Measurements from ENCODE around the gene FXR1.
"Not testable (repeated sequence)": the region's sequence is repeated elsewhere in the genome, so short reads cannot be mapped to it uniquely, and the experiment has no call there.

The FXR1 gene

GRCh38 chr3:180912304-180913296 lies at the start of gene FXR1:
Gene FXR1 (plus strand): TSS chr3:180912670. CDS start chr3:180912686, 16 bp downstream.
- peak; percentile 66 to 82 (median 76) for DNase-seq (ENCODE audit: low read depth in 3 of 3, low spot score in 1 of 3)

GRCh38 chr3:180870008-180870699 lies 42.3 kb upstream of the FXR1 start:
- no peak for DNase-seq (ENCODE audit: low read depth in 3 of 3, low spot score in 1 of 3)

DNA sequence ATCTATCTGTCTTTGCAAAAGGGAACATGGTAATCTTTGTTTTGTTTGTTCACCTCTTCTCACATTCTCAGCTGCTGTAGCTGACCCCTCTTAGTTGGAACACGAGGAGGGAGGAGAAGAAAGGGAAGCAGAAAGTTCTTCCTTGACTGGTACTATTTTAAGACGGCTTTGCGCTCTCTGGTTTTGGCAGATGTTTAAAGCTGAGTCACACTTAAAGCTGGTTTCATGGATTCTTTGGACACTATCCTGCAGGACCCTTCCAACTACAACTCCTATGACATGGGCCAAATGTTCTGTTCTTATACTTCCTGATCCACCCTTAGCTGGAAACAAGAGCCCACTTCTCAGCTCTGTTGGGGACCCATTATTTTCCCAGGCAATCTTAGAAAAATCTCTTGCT lies 40.6 kb upstream of the FXR1 start:
- no peak for DNase-seq (ENCODE audit: low read depth in 3 of 3, low spot score in 1 of 3)

GRCh38 chr3:180872430-180872829 lies 40.0 kb upstream of the FXR1 start:
- not testable (repeated sequence) for DNase-seq (ENCODE audit: low read depth in 3 of 3, low spot score in 1 of 3)

- no peak for DNase-seq (ENCODE audit: low read depth in 3 of 3, low spot score in 1 of 3)
Observed at GRCh38 chr3:180875124-180875698, 37.3 kb upstream of the FXR1 start.

- no peak for DNase-seq (ENCODE audit: low read depth in 3 of 3, low spot score in 1 of 3)
Observed at GRCh38 chr3:180881065-180881801, 31.2 kb upstream of the FXR1 start.

GRCh38 chr3:180882115-180882514 lies 30.4 kb upstream of the FXR1 start:
- DNase-seq (ENCODE audit: low read depth in 3 of 3, low spot score in 1 of 3): no peak

DNA sequence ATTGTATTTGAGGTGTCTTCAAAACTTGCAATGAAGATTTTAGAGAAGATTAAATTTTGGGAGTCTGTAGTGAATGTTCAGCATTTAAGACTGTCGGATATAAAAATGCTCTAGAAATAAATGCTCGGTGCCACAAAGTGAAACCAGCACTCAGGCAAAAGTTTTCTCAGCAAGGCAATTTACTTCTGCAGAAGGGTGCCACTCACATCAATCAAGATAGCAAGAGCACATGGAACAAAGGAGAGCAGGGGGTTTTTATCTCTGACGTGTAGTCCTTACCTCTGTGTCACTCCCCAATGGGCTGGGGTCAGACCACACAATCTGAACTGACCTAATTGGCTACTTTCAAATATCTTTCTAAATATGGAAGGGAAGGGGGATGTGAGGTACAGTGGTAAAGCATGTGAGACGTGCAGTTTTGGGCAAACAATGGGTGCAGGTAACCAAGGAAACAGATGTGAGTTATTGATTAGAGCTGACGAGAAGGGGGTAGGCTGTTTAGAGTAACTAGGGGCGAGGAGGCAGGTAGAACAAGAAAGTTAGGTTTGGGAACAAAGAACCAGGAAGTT lies 23.4 kb upstream of the FXR1 start:
- no peak for DNase-seq (ENCODE audit: low read depth in 3 of 3, low spot score in 1 of 3)

DNA sequence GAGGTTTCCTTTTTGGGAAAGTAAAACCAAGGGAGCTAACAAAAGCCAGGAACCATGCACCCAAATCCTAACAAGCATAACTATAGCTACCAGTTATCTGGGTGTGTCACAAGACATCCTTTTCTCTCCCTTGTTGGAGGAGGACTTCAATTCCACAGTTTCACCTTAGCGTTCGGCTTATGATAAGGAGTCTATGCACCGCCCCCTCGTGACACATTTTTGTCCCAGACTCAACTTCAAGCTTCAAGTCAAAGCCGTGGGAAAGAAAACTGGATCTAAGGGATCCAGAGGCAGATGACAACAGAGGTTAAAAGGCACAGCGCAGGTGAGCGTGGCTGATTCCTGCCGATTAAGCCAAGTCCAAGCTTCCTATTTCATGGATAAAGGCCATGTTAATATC lies 13.9 kb upstream of the FXR1 start:
- DNase-seq (ENCODE audit: low read depth in 3 of 3, low spot score in 1 of 3): no peak

DNA sequence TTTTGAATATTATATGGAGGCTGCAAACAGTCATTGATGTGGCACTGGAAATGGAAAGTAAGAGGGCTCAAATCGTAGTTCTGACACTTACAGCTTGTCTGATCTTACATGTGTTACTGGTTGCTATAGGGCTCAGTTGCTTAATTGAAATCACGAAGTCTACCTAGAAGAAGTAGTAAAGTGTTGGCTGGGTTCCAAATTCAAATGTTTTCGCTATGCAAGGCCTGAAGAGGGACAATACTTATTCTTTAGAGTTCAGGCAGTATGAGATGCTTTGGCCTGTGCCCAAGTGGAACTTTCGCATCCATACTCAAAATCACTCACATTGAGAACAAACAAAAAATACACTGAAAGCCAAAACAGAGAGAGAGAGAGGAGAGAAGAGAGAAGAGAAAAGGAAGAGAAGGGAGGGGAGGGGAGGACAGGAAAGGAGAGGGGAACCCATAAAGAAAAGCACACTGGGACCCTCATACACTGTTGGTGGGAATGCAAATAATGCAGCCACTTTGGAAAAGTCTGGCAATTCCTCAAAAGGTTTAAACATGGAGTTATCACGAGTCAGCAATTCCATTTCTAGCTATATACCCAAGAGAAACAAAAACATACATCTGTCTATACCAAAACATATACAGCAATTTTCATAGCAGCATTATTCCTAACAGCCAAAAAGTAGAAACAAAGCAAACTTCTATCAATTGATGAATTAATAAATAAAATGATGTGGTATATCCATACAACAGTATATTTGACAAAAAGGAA lies 2.9 kb upstream of the FXR1 start:
- DNase-seq (ENCODE audit: low read depth in 3 of 3, low spot score in 1 of 3): no peak

DNA sequence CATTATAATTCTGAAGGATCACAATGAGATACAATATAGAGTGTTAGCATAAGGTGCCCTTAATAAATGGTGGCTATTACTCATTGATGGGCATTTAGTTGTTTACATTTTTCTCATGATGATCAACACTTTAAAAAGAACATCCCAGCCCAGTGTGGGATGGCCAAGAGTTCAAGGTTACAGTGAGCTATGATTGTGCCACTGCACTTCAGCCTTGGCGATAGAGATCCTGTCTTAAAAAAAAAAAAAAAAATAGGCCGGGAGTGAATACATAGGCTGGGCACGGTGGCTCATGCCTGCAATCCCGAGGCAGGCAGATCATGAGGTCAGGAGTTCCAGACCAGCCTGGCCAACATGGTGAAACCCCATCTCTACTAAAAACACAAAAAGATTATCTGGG lies 1.6 kb upstream of the FXR1 start:
- no peak for DNase-seq (ENCODE audit: low read depth in 3 of 3, low spot score in 1 of 3)

DNA sequence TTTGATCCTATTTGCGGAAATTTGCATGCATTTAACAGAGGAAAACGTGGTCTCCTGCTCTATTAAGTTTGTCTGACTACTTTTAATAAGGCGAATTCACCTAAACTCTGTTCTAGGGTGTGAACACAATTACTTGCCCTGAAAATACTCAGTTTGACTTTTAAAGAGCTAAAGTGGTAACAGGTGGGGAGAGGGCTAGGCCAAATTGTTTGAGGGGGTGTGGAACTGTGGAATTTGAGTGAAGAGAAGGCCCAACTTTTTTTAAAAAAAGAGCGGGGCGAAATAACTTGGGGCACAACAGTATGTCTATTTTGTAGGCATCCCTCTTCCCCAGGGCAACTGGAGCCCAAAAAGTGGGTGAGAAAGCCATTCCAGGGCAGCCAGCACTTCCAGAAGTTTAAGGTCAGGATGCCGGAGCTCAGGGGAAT lies 580 bp upstream of the FXR1 start:
- no peak for DNase-seq (ENCODE audit: low read depth in 3 of 3, low spot score in 1 of 3)

DNA sequence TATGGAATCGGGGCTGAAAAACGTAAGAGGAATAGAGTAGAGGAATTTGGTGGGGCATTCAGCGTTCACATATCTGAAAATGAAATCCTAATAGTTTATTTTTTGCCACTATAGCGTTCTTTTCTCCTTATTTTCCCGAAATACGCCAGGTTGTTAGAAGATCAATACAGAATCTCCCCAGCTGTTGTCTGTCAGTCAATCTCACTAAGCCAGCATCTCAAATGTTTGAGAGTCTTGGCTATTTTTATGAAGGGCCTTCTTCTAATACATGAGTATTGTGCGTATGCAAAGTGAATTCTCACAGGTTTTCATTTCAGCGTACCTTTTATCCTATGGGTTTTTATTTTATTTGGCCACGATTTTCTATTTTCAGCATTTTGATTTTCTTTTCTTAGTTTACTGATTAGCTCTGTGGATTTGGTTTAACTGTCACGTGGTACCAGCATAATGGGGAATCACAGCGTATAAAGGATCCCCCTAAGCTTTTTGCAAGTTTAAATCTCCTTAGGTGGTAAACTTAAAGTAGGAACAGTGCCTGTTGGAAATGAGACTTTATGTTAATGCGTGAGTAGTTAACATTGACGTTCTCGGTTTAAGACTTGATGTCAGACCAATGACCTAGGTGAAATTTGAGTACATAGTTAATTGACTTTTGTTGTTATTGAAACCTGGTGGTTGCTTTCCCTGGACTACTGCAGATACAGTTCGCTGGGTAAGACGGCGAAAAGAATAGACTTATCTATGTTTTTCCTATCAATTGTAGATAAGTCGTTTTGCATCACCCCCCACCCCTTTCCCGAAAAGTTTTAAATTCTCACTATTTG lies 1.3 kb downstream of the FXR1 start:
- DNase-seq (ENCODE audit: low read depth in 3 of 3, low spot score in 1 of 3): no peak

DNA sequence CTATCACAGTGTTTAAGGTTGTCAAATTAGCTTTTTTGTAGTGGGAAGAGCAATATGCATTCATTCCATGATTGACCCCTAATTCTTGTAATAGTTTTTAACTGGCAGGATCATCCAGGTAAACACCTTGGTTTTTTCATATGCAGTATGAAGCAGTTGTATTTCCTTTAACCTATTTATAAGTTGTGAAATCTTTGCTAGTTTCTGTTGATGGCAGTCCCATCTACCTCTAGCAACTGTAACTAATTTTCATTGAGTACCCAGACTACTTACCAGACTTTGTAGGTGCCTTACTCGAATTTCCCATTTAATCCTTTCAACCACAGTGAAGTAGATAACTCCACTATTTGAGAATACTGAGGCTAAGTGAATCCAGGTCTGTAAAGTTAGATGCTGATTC lies 6.1 kb downstream of the FXR1 start:
- no peak for DNase-seq (ENCODE audit: low read depth in 3 of 3, low spot score in 1 of 3)

DNA sequence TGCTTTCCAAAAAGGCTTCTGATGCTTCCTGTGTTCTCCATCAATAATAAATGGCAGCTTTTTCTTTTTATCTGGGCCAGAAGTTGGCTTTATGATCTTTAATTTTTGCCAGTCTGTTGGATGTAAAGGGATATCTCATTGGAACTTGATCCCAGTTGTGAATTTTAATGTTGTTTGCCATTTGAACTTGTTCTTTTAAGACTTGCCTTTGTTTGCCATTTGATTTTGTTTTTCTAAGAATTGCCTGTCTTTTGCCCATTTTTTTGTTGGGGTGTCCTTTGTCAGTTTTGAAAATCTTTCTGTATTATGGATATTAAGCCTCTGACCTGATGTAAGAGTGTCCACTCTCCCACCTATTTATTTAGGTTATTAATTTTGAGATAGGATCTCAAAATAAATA lies 9.8 kb downstream of the FXR1 start:
- DNase-seq (ENCODE audit: low read depth in 3 of 3, low spot score in 1 of 3): no peak

DNA sequence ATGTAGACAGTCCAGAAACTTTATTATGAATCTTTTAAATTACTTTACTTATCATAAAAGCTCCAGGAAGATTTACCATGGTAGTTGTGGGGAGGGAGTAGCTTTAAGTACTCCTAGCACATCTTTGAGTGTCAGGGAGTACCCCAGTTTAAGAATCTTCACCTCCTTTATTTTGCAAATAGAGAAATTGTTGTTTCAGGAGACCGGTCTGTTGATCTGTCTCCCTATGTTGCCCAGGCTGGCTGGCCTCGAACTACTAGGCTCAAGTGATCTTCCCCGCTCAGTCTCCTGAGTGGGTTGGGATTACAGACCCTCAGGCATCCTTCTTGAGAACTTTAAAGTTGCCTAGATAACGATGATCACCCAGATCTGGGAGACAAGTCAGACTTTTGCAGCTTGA lies 11.1 kb downstream of the FXR1 start:
- no peak for DNase-seq (ENCODE audit: low read depth in 3 of 3, low spot score in 1 of 3)

DNA sequence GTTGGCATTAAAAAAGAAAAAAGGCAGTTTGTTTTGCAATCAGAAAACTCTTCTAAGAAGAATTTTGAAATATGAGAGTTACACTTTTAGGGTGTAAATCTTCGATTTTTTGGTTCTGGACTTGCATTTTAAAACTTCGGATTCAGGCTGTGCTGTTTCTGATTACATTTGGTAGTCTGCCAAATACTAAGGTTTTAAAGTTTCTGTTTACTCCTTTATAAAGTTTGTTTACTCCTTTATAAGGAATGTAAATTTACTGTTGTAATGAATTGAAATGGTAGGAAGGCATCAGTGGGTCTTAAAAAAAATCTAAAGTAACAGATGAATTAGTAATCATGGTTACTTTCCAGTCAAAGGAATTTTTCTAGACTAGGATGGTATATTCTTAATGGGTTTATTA lies 14.1 kb downstream of the FXR1 start:
- DNase-seq (ENCODE audit: low read depth in 3 of 3, low spot score in 1 of 3): no peak

DNA sequence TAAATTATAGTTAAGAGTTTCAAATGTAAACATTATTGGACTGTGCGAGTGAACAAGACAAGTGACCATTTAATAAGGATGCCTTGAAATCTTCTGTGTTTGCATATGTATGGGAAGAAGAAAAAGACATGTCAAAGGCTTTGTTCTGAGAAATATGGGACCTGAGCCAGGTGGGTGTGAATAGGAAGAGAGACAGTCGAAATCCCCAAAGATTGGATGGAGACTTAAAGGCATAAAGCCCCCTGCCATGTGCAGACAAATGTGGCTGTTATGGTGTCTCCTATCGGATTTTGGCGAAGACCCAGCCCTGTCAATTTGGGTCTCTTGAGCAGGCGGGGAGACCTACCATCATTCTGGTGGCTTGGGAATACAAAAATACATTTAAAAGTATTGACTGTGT lies 16.9 kb downstream of the FXR1 start:
- DNase-seq (ENCODE audit: low read depth in 3 of 3, low spot score in 1 of 3): no peak

DNA sequence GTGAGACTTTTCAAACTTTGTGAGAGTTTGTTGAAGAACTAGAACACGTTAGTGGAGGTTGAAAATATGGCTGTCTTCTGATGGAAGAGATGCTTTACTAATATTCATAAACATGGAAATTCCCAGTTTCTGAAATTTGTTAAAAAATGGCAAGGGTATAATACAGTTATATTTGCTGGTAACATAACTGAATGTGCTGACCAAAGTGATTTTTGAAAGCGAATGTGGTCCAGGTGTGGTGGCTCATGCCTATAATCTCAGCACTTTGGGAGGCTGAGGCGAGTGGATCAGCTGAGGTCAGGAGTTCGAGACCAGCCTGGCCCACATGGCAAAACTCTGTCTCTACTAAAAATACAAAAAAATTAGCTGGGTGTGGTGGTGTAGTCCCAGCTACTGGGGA lies 18.1 kb downstream of the FXR1 start:
- no peak for DNase-seq (ENCODE audit: low read depth in 3 of 3, low spot score in 1 of 3)

Data from stimulated activated CD4-positive, alpha-beta T cell treated with anti-CD3 and anti-CD28 coated beads, TNF-alpha, amount 100 ng/mL, for 1 hour (primary cell).